HepG2 (cell line): ENCODE data around the gene XPO1. TPM values are rescaled to one million over a fixed set of nuclear protein-coding genes. Genes with fewer than 3 reads are reported as not detected.

Experiments
- ATAC-seq: fragments of 200-7000 bp; cut with Tn5 transposase; 3 replicates; pipeline ENCODE4 v1.9.1; 2020; ENCODE audit warnings: mild to moderate bottlenecking, moderate library complexity
- BruUV-seq: library from RNA; stranded (reverse); fragments of 400-500 nt; replicated peaks from 2 replicates; lab custom pipeline; 2021; lab: Mats Ljungman, UMichigan
- CTCF ChIA-PET: fragments of 300-600 bp; formaldehyde crosslinking; extraction: SDS; loops from one replicate; lab custom pipeline; 2021; ENCODE audit warnings: low total read pairs, inconsistent platforms, low intra/inter-chr PET ratio; lab: Yijun Ruan, JAX
- POLR2A ChIA-PET: fragments of 350-600 bp; sonication (Branson Sonifier 250); formaldehyde crosslinking; loops from one replicate; lab custom pipeline; 2020; ENCODE audit warnings: antibody characterized with exemption, inconsistent platforms; lab: Yijun Ruan, JAX
- DNase-seq: peaks from one replicate; pipeline ENCODE4 v3.0.0-alpha.2; 2015; ENCODE audit warnings: low spot score
- FAIRE-seq: peaks from 3 replicates; lab custom pipeline; 2011; peaks lifted over from hg19 to GRCh38; lab: Jason Lieb, UNC
- H2AFZ ChIP-seq: one replicate; pipeline ENCODE4 v1.6.1; 2011; ENCODE audit warnings: low read length, inconsistent platforms
- H3K27ac ChIP-seq: fragments of 300-600 bp; 3 replicates; pipeline ENCODE4 v1.8.0; 2011; ENCODE audit warnings: mixed run types, mild to moderate bottlenecking, mixed read lengths, low read length, inconsistent platforms; ENCODE audit not compliant: insufficient read depth; ENCODE audit errors: extremely low read length
- H3K27me3 ChIP-seq, 2 experiments: fragments of 200-600 bp in 1 of 2; 2 replicates in 1 of 2; 3 replicates in 1 of 2; pipeline versions ENCODE4 v1.6.0 to v1.8.0; 2011; ENCODE audit warnings: low read length in 2 of 2, mild to moderate bottlenecking in 2 of 2, moderate library complexity in 2 of 2, inconsistent platforms in 1 of 2; ENCODE audit not compliant: insufficient read depth in 2 of 2, control insufficient read depth in 1 of 2
- H3K36me3 ChIP-seq, 2 experiments: fragments of 200-600 bp in 1 of 2; replicated peaks in 1 of 2; 2 replicates in 1 of 2; 3 replicates in 1 of 2; pipeline versions ENCODE4 v1.5.1 to v1.8.0; 2011; ENCODE audit warnings: low read length in 2 of 2, inconsistent platforms in 1 of 2; ENCODE audit not compliant: insufficient read depth in 2 of 2, control insufficient read depth in 1 of 2
- H3K4me1 ChIP-seq: 2 replicates; pipeline ENCODE4 v1.5.1; 2012; ENCODE audit warnings: low read length, inconsistent platforms; ENCODE audit not compliant: insufficient read depth
- H3K4me2 ChIP-seq: 2 replicates; pipeline ENCODE4 v1.6.0; 2011; ENCODE audit warnings: low read depth, low read length, inconsistent platforms
- H3K4me3 ChIP-seq, 3 experiments: fragments of 200-600 bp in 1 of 3; sonication (generic), shearing (Covaris generic) in 1 of 3; replicated peaks in 1 of 3; 2 replicates each; pipeline ENCODE4 v1.5.1; 2011 to 2016; ENCODE audit warnings: low read length in 3 of 3, inconsistent platforms in 2 of 3, low read depth in 2 of 3, mild to moderate bottlenecking in 2 of 3, control low read depth in 1 of 3, mixed read lengths in 1 of 3; ENCODE audit not compliant: insufficient read depth in 1 of 3
- H3K79me2 ChIP-seq: one replicate; pipeline ENCODE4 v1.6.1; 2011; ENCODE audit warnings: low read length, inconsistent platforms; ENCODE audit not compliant: insufficient read depth
- H3K9ac ChIP-seq: 2 replicates; pipeline ENCODE4 v1.6.0; 2011; ENCODE audit warnings: mild to moderate bottlenecking, low read depth, low read length, inconsistent platforms; ENCODE audit not compliant: insufficient read depth
- H3K9me3 ChIP-seq: 2 replicates; pipeline ENCODE4 v1.5.1; 2012; ENCODE audit warnings: mild to moderate bottlenecking, low read length
- H4K20me1 ChIP-seq: 2 replicates; pipeline ENCODE4 v1.6.0; 2011; ENCODE audit warnings: inconsistent platforms, mild to moderate bottlenecking, low read length, moderate library complexity; ENCODE audit not compliant: insufficient read depth
- FOXM1 ChIP-seq: sonication (generic); formaldehyde crosslinking; IDR thresholded peaks from 2 replicates; pipeline ENCODE4 v1.5.0; 2020; ENCODE audit warnings: missing genetic modification reagents
- GABPB1 ChIP-seq: IDR thresholded peaks from 2 replicates; pipeline ENCODE4 v1.6.1; 2016; ENCODE audit warnings: mild to moderate bottlenecking, missing genetic modification reagents, moderate library complexity, missing compliant biosample characterization
- KAT2B ChIP-seq: fragments of 150-350 bp; IDR thresholded peaks from 2 replicates; pipeline ENCODE4 v1.6.1; 2014; ENCODE audit warnings: low read depth, low read length, borderline replicate concordance
- KMT2B ChIP-seq: IDR thresholded peaks from 2 replicates; pipeline ENCODE4 v1.6.1; 2016; ENCODE audit warnings: missing genetic modification reagents, missing compliant biosample characterization
- MAFG ChIP-seq: sonication (generic); formaldehyde crosslinking; IDR thresholded peaks from 2 replicates; pipeline ENCODE4 v1.5.1; 2020; ENCODE audit warnings: mild to moderate bottlenecking, missing genetic modification reagents
- NONO ChIP-seq, 2 experiments: fragments of 450-650 bp in 1 of 2; sonication (generic) in 1 of 2; formaldehyde crosslinking in 1 of 2; IDR thresholded peaks in 1 of 2; conservative IDR thresholded peaks in 1 of 2; 2 replicates each; pipeline versions ENCODE4 v1.6.1 to v1.8.0; 2017 to 2022; ENCODE audit warnings: mild to moderate bottlenecking in 1 of 2, missing genetic modification reagents in 1 of 2, moderate library complexity in 1 of 2
- PAWR ChIP-seq: sonication (generic); formaldehyde crosslinking; IDR thresholded peaks from 2 replicates; pipeline ENCODE4 v1.4.0; 2020; ENCODE audit warnings: missing genetic modification reagents, mild to moderate bottlenecking, borderline replicate concordance
- STAT6 ChIP-seq: sonication (generic); formaldehyde crosslinking; IDR thresholded peaks from 2 replicates; pipeline ENCODE4 v1.4.0; 2020; ENCODE audit warnings: missing genetic modification reagents, mild to moderate bottlenecking, borderline replicate concordance
- TOPORS ChIP-seq: sonication (generic); formaldehyde crosslinking; IDR thresholded peaks from 2 replicates; pipeline ENCODE4 v1.8.0; 2023; ENCODE audit warnings: mild to moderate bottlenecking, missing genetic modification reagents
- ZBTB7A ChIP-seq: sonication (generic); formaldehyde crosslinking; IDR thresholded peaks from 2 replicates; pipeline ENCODE4 v1.8.0; 2022; ENCODE audit warnings: mild to moderate bottlenecking, missing genetic modification reagents
- ZC3H4 ChIP-seq: sonication (generic); formaldehyde crosslinking; IDR thresholded peaks from 2 replicates; pipeline ENCODE4 v1.4.0; 2020; ENCODE audit warnings: missing genetic modification reagents, borderline replicate concordance
- ZIK1 ChIP-seq: sonication (generic); formaldehyde crosslinking; IDR thresholded peaks from 2 replicates; pipeline ENCODE4 v1.5.0; 2020; ENCODE audit warnings: mild to moderate bottlenecking, low read depth, missing genetic modification reagents, borderline replicate concordance
- ZNF121 ChIP-seq: sonication (generic); formaldehyde crosslinking; IDR thresholded peaks from 2 replicates; pipeline ENCODE4 v1.5.0; 2020; ENCODE audit warnings: mild to moderate bottlenecking, missing genetic modification reagents
- ZNF205 ChIP-seq: IDR thresholded peaks from 2 replicates; pipeline ENCODE4 v1.6.1; 2018; ENCODE audit warnings: missing biosample characterization, missing genetic modification reagents
- ZNF350 ChIP-seq: sonication (generic); formaldehyde crosslinking; IDR thresholded peaks from 2 replicates; pipeline ENCODE4 v1.4.0; 2020; ENCODE audit warnings: mild to moderate bottlenecking, low read depth, missing genetic modification reagents, borderline replicate concordance
- ZNF563 ChIP-seq: sonication (generic); formaldehyde crosslinking; IDR thresholded peaks from 2 replicates; pipeline ENCODE4 v1.8.0; 2022; ENCODE audit warnings: mild to moderate bottlenecking, moderate library complexity, missing genetic modification reagents
- ZNF589 ChIP-seq: sonication (generic); formaldehyde crosslinking; conservative IDR thresholded peaks from 2 replicates; pipeline ENCODE4 v1.8.0; 2022; ENCODE audit warnings: mild to moderate bottlenecking, moderate library complexity, missing genetic modification reagents
- WGBS: methylation state at CpG from one replicate; pipeline ENCODE4 v1.1.6; 2017; ENCODE audit warnings: low lambda C conversion rate; 5-methylcytosine and 5-hydroxymethylcytosine counted together
- in situ Hi-C: cut with HindIII; loops from 2 replicates; pipeline ENCODE4 v1.10.0; 2017; ENCODE audit warnings: low pct_unique_long_range_greater_than_20kb; ENCODE audit not compliant: extremely low pct_ligation_motif_present
- intact Hi-C: fragments of 100-400 bp; cut with micrococcal nuclease; formaldehyde crosslinking; loops from one replicate; pipeline ENCODE4 v1.10.0; 2022; ENCODE audit not compliant: unreplicated experiment
- polyA plus RNA-seq, 8 experiments: library from polyadenylated mRNA; depleted of rRNA in 3 of 8; stranded (reverse) in 7 of 8; unstranded in 1 of 8; fragments of >200 nt; fragmentation: Illumina TruSeq in 4 of 8; extraction: Trizol in 4 of 8; gene quantifications; 2 replicates each; pipeline versions ENCODE4 v1.2.1 to v1.2.3, GENCODE V29; 2011 to 2016; ENCODE audit warnings: low read depth in 4 of 8, missing spikeins in 1 of 8, mixed read lengths in 1 of 8; ENCODE audit not compliant: insufficient read depth in 1 of 8
- total RNA-seq, 5 experiments: library from RNA; depleted of rRNA; stranded (reverse); fragments of >200 nt; fragmentation: Illumina TruSeq; extraction: Trizol; gene quantifications; 2 replicates each; pipeline ENCODE4 v1.2.3, GENCODE V29; 2016; ENCODE audit warnings: low read depth in 1 of 5
- TF ChIP-seq, protein P1 (sequence below): sonication (generic); formaldehyde crosslinking; conservative IDR thresholded peaks from 2 replicates; pipeline ENCODE4 v1.4.0; 2020; ENCODE audit warnings: mild to moderate bottlenecking, missing genetic modification reagents, moderate library complexity

Gene XPO1
- total and polyA plus RNA-seq, 2 of the 13 experiments (the other 11 are each of a cell fraction or from before 2014, with no cell fraction given) = 67.4 to 212 TPM

- CTCF ChIA-PET = no interaction called here
- TF ChIP-seq ZNF121 (CRISPR knock-in tag) (no peak), ZIK1 (no peak), ZNF589 (CRISPR knock-in tag) (no peak), KMT2B (no peak; the same call in 1 of the 2 replicates), ZNF205 (CRISPR knock-in tag) (no peak), TOPORS (CRISPR knock-in tag) (no peak), FOXM1 (CRISPR knock-in tag) (no peak), ZNF350 (0 out of 2 replicates have a peak, but pooled peaks have one; percentile 11), MAFG (CRISPR knock-in tag) (no peak), PAWR (CRISPR knock-in tag) (no peak), KAT2B (no peak), ZBTB7A (no peak), ZNF563 (CRISPR knock-in tag) (no peak), GABPB1 (CRISPR knock-in tag) (no peak), ZC3H4 (CRISPR knock-in tag) (no peak), STAT6 (CRISPR knock-in tag) (no peak), NONO (IDR thresholded peaks at IDR 0.05) (no peak), NONO (CRISPR knock-in tag; conservative IDR thresholded peaks at IDR 0.05) (no peak)
- TF ChIP-seq, protein P1, sequence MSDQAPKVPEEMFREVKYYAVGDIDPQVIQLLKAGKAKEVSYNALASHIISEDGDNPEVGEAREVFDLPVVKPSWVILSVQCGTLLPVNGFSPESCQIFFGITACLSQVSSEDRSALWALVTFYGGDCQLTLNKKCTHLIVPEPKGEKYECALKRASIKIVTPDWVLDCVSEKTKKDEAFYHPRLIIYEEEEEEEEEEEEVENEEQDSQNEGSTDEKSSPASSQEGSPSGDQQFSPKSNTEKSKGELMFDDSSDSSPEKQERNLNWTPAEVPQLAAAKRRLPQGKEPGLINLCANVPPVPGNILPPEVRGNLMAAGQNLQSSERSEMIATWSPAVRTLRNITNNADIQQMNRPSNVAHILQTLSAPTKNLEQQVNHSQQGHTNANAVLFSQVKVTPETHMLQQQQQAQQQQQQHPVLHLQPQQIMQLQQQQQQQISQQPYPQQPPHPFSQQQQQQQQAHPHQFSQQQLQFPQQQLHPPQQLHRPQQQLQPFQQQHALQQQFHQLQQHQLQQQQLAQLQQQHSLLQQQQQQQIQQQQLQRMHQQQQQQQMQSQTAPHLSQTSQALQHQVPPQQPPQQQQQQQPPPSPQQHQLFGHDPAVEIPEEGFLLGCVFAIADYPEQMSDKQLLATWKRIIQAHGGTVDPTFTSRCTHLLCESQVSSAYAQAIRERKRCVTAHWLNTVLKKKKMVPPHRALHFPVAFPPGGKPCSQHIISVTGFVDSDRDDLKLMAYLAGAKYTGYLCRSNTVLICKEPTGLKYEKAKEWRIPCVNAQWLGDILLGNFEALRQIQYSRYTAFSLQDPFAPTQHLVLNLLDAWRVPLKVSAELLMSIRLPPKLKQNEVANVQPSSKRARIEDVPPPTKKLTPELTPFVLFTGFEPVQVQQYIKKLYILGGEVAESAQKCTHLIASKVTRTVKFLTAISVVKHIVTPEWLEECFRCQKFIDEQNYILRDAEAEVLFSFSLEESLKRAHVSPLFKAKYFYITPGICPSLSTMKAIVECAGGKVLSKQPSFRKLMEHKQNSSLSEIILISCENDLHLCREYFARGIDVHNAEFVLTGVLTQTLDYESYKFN = no peak
These were observed 67.8 kb downstream of the XPO1 start for GRCh38 chr2:61470122-61470951.

More at GRCh38 chr2:61470122-61470951, 67.8 kb downstream of the XPO1 start:
- POLR2A ChIA-PET = interaction anchor here (0.7 to 1.6 kb wide), 3 partner anchors 10 to 68 kb away, joined by 3 to 5 read pairs (median 3); partner anchors contain the start of gene XPO1
- peaks cover 50% of the 10 kb centered on the region for H3K4me1 ChIP-seq
- intact Hi-C loops = loop anchor here (2.0 kb wide), 1 partner anchor 28 kb away; no protein-coding TSS in a partner anchor
- WGBS = 2% methylated on average over 58 of the region's 94 CpGs
- peak; percentile 29 for ATAC-seq
- BruUV-seq = TSS peak; percentile 62
- H3K36me3 ChIP-seq = peaks cover 2 to 11% of the 10 kb centered on the region in 2 experiments; a peak in 2 of 5 replicates
- H4K20me1 ChIP-seq = peaks cover 18% of the 10 kb centered on the region
- in situ Hi-C loops = loop anchor here (5.0 kb wide), 1 partner anchor 48 kb away; no protein-coding TSS in a partner anchor
- peak; percentile 75 for DNase-seq
- peak overlapping the region; percentile 70 for H3K4me2 ChIP-seq
- no peaks in the 10 kb centered on the region; a peak in 1 of 5 replicates for H3K27me3 ChIP-seq
- no peak overlapping the region for H2AFZ ChIP-seq
- FAIRE-seq = no peak
- H3K27ac ChIP-seq = peak overlapping the region; percentile 97
- H3K9ac ChIP-seq = peak overlapping the region; percentile 94
- H3K9me3 ChIP-seq = no peaks in the 10 kb centered on the region
- peak overlapping the region; percentile 79 to 98 (median 89) for H3K4me3 ChIP-seq
- H3K79me2 ChIP-seq = peaks cover 63% of the 10 kb centered on the region
